Ammon's horn (tissue), 1 donor: Measurements from ENCODE around the gene ARL6.

Experiments
- DNase-seq: peaks from one replicate; pipeline ENCODE4 v3.0.0-alpha.2; 2016; ENCODE audit warnings: low spot score

The ARL6 gene

GRCh38 chr3:97764407-97765238, at the start of gene ARL6:
Gene ARL6 (plus strand): TSS chr3:97764758. CDS start chr3:97768108, 3,350 bp downstream.
- peak; percentile 93 for DNase-seq

DNA sequence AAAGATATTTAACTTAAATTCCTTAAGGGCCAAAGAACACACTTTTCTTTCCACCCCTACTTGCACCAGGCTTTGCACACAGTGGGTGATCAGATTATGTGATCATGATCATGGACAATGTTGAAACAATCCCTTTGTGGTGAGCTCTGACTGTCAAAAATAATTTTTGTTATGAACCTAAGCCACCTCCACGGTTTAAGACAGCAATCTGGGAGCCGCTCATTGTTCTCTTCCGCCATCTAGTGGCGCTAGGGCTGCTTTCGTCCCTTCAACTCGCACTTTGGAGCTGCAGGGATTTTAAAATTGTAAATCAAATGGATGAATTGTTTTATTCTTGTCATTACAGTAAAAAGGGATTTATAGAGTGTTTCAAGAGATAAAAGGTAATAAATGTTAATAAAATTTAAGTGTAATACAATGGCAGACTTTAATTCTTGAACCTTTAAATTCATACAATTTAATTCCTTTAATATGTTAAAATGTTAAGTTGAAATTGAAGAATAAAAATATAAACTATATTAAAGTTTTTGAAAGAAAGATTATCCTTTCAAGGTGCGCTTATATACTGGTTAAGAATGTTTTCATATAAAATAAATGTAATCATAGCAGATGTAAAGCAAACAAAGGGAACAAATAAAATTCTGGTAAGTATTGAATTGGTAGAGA, 45.3 kb upstream of the ARL6 start:
- DNase-seq, result peak; percentile 80

GRCh38 chr3:97720417-97720816, 44.1 kb upstream of the ARL6 start:
- DNase-seq, result no peak

DNA sequence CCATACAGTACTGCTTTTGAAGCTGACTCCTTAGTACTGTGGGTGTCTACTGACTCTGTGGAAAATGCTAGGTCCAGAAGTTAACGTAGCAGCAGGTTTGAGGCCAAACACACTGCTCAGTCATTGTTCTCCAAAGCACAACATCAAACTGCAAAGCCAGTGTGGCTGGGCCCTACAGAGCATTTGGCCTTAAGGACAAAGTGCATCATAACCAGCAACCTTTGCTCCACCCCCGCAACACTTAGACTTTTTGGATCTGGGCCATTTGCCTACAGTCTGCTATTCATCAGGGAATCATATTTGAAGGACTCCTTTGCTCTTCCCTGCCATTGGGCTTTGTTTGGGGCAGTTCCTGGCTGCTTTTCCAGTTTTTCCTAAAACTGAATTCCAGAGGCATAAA, 43.1 kb upstream of the ARL6 start:
- DNase-seq, result no peak

- DNase-seq, result no peak
Observed at GRCh38 chr3:97736928-97737327, 27.6 kb upstream of the ARL6 start.

- DNase-seq, result no peak
Observed at GRCh38 chr3:97738761-97739160, 25.8 kb upstream of the ARL6 start.

DNA sequence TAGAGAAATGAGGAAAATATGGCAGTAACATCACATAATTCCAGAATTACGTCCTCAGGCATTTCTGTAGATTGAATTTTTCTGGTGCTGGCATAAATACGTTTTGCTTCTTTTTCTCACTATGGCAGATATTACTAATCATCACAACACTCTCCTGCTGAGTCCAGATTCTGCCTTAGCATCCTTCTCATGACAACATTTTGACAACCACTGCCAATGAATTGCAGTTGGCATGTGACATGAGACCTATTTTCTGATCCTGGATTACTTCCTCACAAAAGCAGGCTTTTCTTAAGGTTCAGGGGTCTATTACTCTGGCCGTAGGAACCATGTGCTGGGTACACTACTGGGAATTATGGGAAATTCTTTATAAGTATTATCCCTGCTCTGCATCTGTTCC, 22.5 kb upstream of the ARL6 start:
- DNase-seq, result no peak

DNA sequence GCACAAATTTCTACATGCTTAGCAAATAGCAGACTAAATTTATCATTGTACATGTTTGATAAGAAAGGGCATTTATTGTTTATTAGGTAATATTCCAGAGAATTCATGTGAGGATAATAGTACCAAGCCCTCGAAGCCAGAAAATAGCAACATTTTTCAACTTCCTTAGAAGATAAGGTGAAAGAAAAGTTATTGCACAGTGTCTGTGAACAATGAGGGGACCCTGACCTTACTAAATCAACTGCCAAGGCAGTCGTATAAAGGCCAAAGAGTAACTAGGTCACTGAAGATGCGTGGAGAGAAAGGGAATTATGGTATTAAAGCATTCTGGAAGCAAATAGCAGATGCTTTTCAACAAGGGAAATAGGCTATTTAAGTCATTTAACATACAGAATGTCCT, 20.3 kb upstream of the ARL6 start:
- DNase-seq, result no peak

DNA sequence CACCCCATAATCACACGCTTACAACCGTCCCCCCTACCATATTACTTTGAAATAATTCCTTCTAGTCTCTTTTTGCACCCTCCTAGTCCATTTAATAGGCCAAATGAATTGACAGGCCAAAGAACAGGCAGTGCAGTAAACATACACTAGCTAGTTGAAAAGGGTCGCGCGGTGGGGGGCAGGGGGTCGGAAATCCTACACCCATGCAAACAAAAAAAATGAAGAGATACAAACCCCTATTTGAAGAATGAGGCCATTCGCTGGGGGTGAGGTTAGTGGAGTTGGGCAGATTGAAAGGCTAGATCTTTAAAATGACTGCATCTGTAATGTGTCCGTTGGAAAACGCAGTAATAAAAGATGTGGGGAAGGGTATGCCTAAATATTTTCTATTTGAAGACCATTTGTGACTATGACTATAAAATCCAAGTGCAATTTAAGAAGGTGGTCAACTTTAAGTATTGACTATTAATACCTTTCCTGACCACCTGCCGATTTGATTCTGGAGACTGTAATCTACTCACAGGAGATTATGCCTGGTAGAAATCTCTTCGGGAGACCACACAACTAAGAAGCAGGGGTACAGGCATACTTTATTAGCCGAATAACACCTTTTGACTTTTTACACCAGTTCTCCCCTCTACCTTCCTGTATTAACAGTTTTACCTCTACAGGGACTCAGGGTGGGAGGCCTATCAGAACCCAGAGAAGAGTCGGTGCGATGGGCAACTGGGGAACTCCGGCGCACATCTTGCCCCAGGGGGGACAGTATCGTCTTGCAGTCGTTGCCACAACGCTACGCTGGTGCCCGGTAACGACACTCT, 762 bp upstream of the ARL6 start:
- peak; percentile 2 for DNase-seq

DNA sequence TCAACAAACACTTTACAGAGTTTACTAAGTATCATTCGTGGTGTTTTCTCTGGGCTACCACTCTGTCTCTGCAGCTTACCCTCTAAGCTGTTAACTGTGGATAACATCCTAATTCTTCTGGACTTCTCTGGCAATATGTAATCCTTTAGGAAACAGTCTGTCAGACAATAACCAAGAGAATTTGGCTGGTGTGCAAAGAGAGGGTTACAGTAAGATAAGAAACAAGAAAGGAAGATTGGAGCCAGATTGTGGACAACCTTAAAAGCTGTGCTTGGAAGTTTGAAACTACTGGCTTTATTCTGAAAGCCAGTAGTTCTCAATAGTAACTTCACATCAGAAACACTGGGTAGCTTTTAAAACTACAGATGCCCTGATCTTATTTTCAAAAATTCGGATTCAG, 778 bp downstream of the ARL6 start:
- no peak for DNase-seq

DNA sequence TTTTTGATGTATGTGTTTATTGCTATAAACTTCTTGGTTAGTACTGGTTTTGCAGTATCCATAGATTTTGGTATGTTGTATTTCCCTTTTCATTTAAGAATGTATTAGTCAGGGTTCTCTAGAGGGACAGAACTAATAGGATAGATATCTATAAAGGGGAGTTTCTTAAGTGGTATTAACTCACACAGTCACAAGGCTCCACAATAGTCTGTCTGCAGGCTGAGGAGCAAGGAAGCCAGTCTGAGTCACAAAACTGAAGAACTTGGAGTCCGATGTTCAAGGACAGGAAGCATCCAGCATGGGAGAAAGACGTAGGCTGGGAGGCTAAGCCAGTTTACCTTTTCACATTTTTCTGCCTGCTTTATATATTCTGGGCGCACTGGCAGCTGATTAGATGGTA, 8.4 kb downstream of the ARL6 start:
- DNase-seq, result no peak

- no peak for DNase-seq
Observed at GRCh38 chr3:97778152-97778551, 13.6 kb downstream of the ARL6 start.

DNA sequence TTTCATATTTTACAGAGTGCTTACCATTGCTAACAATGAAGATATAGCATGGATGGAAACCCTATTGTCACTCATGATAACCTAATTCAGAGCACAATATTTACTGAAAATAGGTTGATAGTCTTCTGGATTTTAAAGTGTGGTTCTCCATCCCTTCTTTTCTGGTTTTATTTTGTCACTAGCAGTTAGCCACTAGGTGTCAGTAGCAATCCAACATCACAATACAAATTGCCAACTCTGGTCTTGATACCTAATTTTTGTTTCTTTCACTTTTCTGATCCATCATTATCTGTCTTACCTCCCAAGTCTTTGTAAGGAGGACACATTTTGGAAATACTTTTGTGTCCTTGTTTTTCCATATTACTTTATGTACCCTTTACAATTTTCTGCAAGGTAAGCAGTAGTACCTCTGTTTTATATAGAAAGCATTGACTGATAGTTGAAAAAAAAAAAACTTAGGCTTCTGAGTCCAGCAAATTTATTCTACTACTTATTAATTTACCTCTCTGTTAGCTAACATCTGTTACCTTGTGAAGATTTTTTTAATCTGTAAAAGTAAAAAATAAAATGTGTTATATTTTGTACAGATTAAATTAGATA, 29.0 kb downstream of the ARL6 start:
- peak; percentile 81 for DNase-seq

- DNase-seq, result no peak
Observed at GRCh38 chr3:97795951-97796350, 31.4 kb downstream of the ARL6 start.

- no peak for DNase-seq
Observed at GRCh38 chr3:97804471-97804870, 39.9 kb downstream of the ARL6 start.

GRCh38 chr3:97810779-97811390, 46.3 kb downstream of the ARL6 start:
- DNase-seq, result no peak

DNA sequence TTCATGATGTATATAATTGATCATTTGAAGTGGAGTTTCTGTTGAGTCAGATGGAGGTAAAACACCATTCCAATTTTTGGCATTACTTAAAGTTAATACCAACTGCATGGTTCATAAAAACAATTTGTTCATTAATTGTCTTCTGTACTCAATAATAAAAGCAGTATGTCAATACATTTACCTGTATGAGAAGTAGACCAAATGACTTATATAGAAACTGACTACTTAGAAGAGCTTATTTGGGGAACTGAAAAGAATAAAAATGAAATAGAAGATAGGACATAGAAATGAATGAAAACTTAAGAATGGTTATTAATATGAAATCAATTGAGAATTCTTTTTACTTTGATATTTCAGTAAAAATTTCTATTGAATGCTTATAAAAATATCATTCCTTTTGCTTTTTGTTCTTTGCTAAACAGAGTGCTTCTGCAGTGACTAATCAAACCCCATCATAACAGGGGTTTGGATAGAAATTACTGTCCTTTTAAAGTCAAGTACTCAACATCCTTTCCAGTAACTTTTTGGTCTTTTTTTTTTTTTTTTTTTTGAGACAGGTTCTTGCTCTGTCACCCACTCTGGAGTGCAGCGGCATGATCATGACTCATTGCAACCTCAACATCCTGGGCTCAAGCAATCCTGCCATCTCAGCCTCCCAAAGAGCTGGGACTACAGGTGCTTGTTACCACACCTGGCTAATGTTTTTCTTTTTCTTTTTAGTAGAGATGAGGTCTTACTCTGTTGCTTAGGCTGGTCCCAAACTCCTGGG, 50.8 kb downstream of the ARL6 start:
- DNase-seq, result no peak

- DNase-seq, result no peak
Observed at GRCh38 chr3:97816811-97817210, 52.3 kb downstream of the ARL6 start.

DNA sequence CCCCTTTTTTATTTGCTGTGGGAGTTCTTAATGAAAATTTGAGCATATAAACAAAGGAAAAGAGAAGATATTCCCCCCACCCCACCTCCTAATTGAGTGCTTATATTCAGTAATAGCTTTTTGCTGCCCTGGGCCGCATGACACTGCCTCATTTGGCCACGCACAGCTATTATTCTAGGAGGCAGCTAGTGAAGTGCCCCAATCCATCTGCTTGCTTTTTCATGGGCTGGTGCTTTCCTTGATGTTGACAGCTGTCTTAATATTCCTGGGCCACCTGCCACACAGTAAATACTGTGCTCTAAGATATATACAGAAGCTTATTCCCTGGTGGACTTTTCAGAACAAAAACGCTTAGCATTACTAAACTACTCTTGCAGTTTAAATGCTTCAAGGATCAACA, 53.4 kb downstream of the ARL6 start:
- peak; percentile 27 for DNase-seq

DNA sequence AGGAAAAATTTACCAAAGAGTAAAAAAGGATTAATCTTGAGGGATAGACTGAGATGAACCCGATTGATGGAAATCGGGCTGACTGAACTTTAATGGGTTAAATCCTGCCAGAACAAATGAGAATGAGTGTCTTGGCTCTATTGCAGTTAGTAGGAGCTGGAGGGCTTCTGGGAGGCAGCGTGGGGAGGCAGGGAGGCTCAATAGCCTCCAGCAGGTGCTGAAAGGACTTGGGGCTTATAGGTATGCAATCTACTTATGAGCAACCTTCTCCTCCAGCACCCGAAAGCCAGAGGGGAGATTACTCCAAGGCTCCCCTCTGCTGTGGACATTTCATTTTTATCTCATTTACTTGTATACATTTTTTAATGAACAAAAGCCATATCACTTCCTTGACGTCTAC, 56.2 kb downstream of the ARL6 start:
- no peak for DNase-seq

GRCh38 chr3:97821287-97821773, 56.8 kb downstream of the ARL6 start:
- DNase-seq, result peak; percentile 46
